Hindlimb muscle (tissue), 1 donor: ENCODE results near the gene NANOS3. TPM values are rescaled to one million over a fixed set of nuclear protein-coding genes. Genes with fewer than 3 reads are reported as not detected.

ENCODE experiments used
- DNase-seq: peaks from one replicate; pipeline ENCODE4 v3.0.0-alpha.2; 2013
- polyA plus RNA-seq: library from polyadenylated mRNA; unstranded; fragments of 120-200 nt; gene quantifications from one replicate; pipeline ENCODE4 v1.2.1, GENCODE V29; 2013; ENCODE audit not compliant: insufficient read length

Gene NANOS3
- polyA plus RNA-seq, 1 donor: 2.6 TPM

DNA sequence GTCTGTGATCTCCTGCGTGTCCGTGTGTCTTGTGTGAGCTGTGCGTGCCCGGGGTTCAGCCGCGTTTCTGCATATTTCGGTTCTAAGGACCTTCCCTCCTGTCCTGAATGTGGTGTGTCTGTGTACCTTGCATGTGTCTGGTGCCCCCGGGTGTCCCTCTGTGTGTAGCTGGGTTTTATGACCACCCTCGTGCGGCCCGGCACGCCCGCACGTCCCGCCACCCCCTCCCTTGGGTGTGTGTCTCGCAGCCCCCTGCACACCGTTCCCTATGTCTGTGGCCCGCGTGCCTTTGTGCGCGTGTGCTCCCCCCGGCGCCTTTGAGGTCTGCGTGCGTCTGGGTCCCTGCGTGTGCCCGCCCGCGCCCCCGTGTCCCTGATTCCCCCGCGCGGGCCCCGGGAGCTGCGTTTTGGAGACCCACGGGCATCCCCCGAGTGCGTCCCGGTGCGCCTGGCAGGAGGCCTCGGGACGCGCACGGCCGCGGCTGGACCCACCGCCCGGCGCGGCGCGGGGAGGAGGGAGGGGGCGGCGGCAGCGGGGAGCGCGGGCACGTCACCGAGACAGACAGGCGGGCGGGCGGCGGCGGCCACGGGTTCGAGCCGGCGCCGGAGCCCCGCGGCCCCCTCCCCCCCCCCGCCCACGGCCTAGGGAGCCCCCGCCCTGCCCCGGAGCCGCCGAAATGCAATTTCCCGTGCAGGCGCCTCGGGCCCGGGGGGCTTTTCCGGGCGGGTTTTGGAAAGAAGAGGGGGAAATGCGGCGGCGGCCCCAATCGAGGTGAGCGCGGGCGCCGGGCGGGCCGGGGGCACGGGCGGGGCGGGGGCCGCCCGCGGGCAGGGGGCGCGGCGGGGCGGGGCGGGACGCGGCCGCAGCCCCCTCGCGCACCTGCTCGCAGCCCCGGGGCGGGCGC lies 12.0 kb upstream of the NANOS3 start:
- no peak for DNase-seq

DNA sequence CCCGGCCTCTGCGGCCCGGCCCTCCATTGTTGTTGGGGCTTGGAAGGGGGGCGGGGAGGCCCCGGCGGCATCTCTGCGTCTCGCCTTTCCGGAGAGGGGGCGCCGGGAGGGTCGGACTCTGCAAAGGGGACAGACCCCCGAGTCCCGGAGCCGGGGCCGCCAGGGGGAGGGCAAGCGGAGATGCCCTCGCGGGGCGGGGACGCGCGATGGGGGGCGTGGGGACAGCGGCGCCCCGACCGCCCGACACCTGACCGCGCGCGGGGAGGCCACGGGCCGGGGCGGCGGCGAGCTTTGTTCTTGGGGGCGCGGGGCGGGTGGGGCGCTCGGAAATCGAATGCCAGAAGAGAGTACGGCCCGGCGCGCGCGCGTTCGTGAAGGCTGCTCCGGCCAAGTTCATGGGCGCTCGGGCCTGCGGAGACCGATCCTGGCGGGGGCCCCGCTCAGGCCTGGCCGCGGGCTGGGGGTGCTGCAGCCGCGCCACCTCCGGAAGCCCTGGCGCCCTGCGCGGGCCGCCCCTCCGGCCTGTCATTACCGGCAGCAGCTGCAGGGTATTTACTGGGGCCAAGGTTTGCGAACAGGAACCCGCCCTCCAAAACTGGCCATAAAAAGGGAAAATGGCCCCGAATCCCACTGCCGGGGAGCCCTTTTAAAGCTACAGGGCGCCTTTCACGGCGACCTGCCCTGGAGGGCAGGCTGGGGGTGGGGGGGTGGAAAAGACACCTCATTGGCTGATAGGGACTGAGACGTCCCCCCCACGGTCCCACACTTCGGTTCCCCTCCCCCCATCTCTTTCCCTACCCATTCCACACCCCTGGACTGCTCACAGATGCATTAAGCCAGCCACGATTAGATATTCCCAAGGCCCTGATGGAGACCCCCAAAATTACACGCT lies 11.1 kb upstream of the NANOS3 start:
- no peak for DNase-seq

DNA sequence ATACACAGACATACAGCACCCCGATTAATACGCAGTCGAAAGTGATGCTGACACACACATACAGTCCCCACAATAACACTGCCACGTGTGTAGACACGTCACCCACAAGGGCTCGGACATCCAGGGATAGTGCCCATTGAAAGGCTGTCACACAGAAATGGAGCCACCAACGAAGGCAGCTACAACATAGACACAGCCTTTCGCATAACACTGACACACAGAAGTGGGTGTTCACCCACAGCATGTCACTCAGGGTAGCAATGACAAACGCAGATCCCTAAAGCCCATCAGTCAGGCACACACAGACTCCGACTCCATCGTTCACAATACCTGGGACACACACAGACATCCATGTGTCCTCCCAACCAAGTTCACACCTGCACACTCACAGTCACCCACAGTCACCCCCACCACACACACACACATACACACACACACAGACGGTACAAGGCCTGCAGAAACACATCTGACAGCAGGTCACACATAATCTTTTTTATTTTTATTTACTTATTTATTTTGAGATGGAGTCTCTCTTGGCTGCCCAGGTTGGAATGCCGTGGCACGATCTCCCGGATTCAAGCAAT lies 10.4 kb upstream of the NANOS3 start:
- DNase-seq: no peak

DNA sequence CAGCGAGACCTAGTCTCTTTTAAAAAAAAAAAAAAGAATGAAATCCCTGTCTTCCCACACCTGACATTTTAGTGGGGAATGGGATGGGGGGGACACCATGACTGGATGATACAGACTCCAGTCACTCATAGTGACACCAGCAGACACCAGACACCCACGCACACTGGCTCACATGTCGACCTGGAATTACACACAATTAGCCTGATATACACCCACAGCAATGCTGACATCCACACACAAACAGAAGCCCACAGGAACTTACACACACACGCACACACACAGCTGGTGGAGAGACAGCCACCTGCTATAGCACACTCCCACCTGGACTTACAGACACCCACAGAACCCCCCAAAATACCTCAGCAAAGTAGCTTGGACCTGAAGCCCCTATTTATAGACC lies 8.3 kb upstream of the NANOS3 start:
- DNase-seq: no peak

DNA sequence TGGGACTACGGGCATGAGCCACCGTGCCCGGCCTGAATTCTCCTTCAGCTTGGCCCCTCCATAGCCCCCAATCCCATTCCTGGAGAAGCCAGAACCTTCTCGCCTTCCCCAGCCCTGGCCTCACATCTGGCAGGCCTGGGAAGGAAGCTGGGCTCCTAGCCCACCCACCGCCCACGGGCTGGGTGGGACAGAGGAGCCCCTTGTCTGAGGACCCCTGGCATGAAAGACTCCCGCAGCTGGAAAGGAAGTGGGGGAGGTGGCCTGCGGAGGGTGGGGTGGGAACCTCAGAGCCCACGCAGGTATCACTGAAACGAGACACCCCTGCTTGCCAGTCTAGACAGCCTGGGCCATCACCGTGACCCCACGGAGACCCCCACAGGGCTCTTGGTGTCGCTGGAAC lies 7.7 kb upstream of the NANOS3 start:
- DNase-seq: no peak

DNA sequence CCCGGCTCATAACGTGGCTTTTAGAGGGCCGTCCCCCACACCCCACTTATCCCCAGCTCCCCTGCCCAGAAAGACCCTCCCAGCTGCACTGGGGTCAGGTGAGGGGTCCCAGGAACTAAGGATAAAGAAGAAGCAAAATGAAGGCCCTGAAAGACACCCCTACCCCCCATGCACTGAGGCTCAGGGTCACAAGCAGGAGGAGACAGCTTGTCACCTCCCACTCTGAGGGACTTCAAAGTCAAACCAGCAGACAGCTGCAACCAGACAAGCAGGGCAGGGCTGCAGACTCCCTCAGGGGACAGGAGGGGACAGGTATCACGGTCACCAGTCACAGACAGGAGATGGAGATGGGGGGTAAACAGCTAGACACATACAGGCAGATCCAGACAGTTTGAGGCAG lies 6.1 kb upstream of the NANOS3 start:
- DNase-seq: no peak

DNA sequence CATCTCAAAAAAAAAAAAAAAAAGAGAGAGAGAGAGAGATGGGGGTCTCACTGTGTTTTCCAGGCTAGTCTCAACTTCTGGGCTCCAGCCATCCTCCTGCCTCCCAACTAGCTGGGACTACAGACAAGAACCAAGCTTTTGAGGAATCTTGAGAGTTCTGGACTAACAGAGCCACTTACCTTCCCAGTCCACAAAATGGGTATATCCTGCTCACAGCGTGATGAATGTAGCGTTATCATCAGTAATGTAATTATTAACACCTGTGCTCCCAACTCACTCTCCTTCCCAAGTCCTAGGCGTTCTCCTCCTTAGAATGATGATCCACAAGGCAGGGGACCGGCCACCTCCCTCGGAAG lies 4.6 kb upstream of the NANOS3 start:
- DNase-seq: no peak

DNA sequence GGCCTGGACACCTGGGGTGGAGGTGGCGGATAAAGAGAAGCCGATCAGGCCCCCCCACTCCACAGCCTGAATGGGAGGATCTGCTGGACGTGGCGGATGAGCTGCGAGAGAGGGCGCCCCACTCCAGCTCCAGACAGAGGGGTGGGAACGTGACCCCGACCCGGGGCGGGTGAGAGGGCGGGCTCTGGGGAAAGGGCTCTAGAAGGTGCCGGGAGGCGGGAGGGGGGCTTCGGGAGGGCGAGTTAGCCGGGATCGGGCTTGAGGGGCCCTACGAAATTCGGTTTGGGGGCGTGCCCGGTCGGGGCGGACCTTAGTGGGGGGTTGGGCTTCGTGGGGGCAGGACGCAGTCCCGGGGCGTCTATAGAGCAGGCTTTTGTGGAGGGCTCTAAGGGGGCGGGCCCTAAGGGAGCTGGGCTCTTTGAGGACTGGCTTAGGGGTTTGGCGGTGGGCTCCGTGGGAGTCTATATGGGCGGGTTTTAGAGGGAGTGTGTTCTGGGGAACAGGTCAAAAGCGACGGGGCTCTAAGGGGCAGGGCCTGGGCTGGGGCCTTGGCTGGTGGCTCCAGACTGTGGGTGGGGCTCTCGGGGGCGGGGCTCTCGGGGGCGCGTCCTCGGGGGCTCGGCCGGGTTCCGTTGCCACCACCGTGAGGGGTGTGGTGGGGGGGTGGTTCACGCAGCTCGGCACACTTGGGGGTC lies 4.1 kb upstream of the NANOS3 start:
- DNase-seq: no peak

DNA sequence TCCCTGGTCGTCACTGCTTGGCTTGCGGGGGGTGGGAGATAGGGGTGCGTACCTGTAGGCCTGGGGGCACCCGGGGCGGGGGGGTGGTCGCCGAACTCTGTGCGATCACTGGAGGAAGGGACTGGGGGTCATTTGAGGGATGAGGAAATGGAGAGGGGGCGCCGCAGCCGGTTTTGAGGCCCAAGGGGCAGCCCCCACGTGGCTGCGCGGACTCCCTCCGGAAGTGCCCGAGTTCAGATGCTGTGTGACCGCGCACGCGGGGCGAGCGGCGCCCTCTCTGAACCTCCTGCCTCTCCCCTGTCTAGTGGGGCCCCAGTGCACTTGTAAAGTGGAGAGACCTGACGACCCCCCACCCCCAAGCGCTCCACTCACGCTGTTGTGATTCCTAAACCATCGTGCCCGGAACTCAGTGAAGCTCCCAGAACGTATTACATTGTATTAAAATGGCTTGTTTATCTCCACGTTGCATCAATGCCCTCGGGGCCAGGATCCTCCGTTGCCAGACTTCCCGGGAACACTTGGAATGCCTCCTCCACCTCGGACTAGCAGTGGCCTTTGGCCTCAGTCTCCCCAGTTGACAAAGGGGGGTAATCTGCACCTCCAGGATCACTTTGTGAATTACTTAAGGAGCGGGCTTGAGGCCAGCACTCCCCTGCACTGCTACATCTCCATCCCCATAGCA lies 3.0 kb upstream of the NANOS3 start:
- DNase-seq: no peak

DNA sequence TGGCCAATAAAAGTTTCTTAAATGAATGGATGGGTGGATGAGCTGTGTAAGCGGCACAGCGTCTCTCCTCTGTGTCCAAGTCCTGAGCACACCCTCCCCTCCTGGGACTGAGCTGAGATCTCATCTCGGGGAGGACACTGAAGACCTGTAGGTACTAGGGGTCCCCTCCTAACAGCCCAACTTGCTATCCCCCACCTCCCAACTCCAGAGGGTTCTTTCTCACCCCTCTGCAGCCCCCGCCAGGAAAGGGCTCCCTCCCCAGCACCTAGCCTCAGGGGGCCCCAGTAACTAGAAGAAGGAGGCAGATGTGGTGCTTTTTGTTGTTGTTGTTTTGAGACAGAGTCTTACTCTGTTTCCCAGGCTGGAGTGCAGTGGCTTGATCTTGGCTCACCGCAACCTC lies 1.1 kb upstream of the NANOS3 start:
- no peak for DNase-seq

DNA sequence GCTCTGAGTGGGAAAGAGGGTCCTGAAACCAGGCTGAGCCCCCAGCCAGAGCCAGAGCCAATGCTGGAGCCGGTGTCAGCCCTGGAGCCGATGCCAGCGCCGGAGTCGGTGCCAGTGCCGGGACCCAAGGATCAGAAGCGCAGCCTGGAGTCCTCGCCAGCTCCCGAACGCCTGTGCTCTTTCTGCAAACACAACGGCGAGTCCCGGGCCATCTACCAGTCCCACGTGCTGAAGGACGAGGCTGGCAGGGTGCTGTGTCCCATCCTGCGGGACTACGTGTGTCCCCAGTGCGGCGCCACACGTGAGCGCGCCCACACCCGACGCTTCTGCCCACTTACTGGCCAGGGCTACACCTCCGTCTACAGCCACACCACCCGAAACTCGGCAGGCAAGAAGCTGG lies 369 bp downstream of the NANOS3 start:
- no peak for DNase-seq

DNA sequence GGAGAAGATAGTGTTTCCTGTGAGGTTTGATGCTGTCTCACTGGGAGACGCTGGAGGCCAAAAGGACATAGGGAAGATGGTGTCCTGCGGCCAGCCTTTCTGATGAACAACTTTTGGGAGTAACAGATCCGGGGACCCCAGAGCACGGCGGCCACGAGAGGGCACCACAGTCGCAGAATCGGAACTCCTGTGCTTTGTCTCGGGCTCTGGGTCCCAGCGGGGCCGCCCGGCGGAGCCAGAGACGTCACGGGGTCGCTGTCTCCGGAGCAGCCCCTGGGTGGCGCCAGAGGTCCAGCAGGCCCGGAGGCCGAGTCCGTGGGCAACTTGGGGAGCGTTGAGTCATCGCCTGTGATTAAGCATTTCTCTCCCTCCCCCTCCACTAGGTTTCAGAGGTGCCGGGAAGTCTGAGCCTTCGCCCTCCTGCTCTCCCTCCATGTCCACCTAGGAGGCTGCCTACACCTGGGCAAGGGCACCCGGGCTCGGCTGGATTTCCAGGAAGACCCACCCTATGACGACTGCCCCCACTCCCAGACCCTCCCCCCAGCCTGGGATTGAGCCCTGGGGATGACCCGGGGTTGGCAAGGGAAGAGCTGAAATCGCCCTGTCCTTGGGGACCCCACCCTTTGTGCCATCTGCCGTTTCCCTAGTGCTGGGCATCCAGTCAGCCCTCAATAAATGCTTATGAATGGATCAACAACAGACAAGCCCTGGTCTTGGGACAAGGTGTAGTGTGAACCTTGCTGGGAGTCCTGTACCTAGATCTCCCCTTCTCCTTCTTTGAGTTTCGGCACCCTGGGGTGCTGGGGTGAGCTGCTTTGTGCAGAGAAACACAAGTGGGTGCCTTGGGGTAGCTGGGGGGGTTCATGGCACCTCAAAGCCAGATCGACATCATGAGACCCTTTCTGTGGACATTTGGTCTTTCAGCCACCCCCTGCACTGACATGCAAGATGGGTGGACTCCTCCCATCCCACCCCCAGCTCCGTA lies 3.4 kb downstream of the NANOS3 start:
- peak; percentile 96 for DNase-seq

DNA sequence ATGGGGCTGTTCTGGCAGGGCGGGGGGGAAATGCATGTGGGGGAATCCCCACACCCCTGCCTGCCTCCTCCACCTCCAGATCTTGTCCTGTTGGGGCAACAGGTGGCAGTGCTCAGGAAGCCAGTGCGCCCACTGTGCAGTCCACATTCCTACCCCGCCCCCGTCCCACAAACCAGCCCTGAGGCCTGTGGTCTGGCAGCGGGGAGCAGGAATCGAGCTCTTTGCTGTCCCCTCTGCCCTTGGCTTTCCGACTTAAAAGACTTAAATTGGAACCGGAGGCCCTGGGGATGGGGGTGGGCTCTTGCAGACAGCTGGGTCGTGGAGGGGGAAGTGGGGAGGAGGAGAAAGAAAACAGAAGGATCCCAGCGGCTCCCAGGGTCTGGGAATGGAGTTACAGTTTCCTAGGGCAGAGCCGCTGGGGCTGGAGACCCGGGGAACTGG lies 4.3 kb downstream of the NANOS3 start:
- DNase-seq: no peak

DNA sequence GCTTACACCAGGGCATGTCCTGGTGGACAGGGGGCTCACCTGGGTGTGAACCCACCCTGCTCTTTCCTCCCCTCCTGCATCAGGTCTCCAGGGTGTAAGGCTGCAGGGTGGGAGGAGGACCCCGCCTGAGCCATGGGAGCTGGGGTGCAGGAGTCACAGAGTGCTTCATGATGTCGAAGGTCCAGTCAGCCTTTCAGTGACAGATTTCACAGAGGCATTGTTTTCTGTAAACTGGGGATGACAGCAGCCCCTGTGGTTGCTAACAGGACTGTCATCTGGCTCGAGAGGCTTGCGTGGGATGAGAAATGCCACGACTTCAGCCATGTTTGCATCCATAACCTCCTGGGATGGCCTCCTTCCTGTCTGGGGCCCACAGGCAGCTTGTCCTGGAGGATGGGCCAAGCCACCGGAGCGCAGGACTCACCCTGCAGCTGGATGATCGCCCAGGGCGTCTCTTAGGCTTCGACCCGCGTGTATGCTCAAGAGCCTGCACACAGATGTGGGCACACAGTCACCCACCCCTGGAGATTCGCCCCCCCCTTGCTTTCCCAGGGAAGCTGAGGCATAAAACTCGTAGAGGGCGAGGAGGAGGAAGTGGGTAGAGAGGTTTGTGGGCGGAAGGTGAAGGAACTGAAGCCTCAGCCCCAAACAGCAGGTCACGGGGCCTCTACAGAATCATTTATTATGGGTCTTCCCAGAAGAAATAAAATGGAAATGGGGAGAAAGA lies 4.9 kb downstream of the NANOS3 start:
- DNase-seq: no peak

DNA sequence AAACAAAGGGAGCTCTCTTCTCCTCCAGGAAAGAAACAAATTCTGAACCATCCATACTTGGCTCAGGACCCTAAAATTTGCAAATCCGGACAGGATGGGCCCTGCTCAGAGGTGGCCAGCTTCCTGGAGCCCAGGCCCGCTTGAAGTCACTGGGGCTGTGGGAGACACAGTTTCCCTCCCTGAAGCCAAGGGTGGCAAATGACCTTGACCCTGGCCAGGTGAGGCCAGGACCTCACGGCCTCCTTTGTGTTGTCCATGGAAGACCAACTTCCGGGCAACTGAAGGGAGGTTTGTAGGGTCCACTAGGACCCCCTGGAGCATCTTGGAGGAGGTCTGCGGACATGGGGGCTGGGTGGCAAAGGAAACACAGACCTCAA lies 5.5 kb downstream of the NANOS3 start:
- DNase-seq: no peak

DNA sequence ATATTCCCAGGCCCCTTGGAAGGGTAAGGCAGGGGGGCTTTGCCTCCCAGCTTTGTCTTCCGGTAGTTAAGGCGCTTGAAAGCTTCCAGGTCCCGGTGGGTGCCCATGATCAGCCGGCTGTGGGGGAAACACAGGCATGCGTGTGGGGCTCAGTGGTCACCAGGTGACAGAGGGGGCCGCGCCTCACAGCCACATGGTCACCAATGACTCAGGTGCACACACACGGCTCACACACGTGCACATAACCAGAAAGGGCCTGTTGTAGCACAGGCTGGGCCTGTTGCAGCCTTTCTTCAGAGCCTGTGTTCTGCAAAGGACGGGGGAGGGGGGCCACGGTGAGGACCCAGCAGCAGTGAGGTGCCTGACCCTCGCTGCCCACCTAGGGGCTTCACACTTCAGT lies 5.9 kb downstream of the NANOS3 start:
- no peak for DNase-seq

DNA sequence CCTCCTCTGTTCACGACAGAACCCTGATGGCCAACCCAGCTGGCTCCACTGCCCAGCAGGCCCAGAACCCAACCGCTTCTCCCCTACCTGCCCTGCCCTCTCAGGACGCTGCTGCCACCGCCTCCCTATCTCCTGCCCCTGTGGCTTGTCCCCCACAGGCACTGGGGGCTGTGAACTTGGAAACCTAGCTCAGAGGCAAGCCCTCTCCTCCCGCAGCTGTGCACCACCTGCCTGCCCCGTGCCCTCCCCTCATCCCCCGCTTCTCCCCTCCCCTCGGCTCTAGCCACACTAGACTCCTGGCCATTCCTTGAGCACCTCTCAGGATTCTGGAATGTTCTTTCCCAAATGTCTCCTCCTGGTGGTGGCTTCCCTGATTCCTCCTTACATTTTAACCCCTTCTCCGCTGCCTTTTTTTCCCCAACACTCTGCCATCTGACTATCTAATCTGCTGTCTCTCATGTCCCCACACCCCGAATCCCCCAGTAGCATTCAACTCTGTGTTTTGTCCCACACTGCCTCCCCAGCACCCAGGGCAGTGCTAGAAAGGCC lies 6.7 kb downstream of the NANOS3 start:
- DNase-seq: no peak

DNA sequence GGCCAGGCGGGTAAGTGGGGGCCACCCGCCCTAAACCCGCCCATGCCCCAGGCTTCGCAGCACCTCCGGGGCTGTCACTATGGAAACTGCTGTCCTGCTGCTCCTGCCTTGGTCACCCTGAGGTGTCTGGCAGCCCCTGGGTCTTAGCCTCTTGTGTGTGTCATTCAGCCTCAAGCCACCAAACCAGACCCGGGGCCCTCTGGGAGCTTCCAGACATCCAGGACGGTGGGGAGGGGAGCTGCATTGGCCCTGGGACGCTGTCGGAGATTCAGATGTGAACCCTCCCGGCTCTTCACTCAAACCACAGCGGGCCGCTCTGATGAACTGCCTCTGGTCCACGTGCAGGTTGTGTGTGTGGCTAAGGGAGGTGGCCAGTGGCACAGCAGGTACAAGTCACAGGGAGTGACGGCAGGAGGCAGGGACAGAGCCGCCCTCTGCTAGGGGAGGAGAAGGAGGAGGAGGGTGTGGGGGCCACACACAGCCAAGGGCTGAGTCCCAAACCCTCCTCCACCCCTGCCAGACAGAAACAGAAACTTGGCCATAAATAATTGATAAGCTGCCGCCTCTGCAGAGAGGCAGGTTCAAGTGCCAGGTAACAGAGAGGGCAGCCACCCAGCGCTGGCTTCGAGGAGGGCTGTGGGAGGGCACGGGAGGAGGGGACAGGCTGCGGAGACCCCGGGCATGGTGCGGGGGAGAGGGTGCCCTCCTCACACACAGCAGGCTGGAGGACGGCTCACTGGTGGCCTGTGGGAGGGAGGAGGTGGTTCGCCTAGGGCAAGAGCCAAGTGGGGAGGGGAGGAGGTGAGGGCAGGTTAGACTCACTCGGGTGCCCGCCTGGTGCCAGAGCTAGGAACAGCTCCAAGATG lies 8.0 kb downstream of the NANOS3 start:
- no peak for DNase-seq

DNA sequence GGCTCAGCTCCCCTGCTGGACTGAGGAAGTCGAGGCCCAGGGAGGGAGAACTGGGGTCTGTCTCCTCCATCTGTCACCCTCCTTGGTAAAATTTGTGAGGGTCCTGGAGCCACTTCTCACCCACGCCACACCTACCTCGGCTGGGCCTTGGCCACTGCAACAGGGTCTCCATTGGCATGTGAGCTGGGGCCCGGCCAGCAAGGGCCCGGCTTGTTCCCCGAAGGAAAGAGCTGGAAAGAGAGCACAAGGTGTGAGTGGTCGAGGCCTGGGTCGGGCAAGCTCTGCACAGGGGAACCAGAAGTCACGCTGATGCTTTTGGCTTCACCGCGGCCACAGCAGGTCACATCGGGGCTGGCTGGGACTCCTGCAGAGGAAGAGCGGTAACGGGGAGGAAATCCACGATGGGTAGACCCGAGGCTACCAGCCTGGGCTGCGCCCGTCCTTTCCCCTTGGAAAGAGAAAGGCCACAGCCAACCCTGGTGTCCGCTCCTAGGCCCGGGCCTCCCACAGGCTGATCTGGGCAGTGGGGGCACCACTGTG lies 9.0 kb downstream of the NANOS3 start:
- DNase-seq: no peak
